Inflammatory macrophage (primary cell): ENCODE measurements around the gene RAPH1.

Source experiments
- DNase-seq, 2 donors: peaks; one replicate each; pipeline ENCODE4 v3.0.0-alpha.2; 2020 to 2022

The RAPH1 gene

GRCh38 chr2:203489531-203489930, 45.6 kb downstream of the RAPH1 start:
- DNase-seq: no peak

- peak; percentile 48 to 67 for DNase-seq
Observed at GRCh38 chr2:203484266-203485112, 50.6 kb downstream of the RAPH1 start.

GRCh38 chr2:203480623-203481022, 54.5 kb downstream of the RAPH1 start:
- no peak for DNase-seq

GRCh38 chr2:203476881-203477280, 58.2 kb downstream of the RAPH1 start:
- no peak for DNase-seq

GRCh38 chr2:203471323-203471722, 63.8 kb downstream of the RAPH1 start:
- DNase-seq: no peak

GRCh38 chr2:203470371-203470770, 64.7 kb downstream of the RAPH1 start:
- DNase-seq: no peak

GRCh38 chr2:203469546-203469945, 65.6 kb downstream of the RAPH1 start:
- peak in 1 of 2 donors; percentile 41 for DNase-seq

GRCh38 chr2:203463266-203463678, 71.8 kb downstream of the RAPH1 start:
- no peak for DNase-seq

GRCh38 chr2:203462308-203462707, 72.8 kb downstream of the RAPH1 start:
- DNase-seq: no peak

- DNase-seq: no peak
Observed at GRCh38 chr2:203461746-203462145, 73.4 kb downstream of the RAPH1 start.

- no peak for DNase-seq
Observed at GRCh38 chr2:203455209-203455608, 79.9 kb downstream of the RAPH1 start.

- DNase-seq: peak; percentile 47 to 48
Observed at GRCh38 chr2:203453858-203454451, 81.1 kb downstream of the RAPH1 start.

GRCh38 chr2:203451689-203452088, 83.4 kb downstream of the RAPH1 start:
- peak; percentile 32 to 75 for DNase-seq

GRCh38 chr2:203451011-203451410, 84.1 kb downstream of the RAPH1 start:
- no peak for DNase-seq

GRCh38 chr2:203450561-203450960, 84.5 kb downstream of the RAPH1 start:
- DNase-seq: no peak

- no peak for DNase-seq
Observed at GRCh38 chr2:203446780-203447179, 88.3 kb downstream of the RAPH1 start.

GRCh38 chr2:203446071-203446481, 89.0 kb downstream of the RAPH1 start:
- DNase-seq: peak; percentile 26 to 32

GRCh38 chr2:203444738-203445137, 90.4 kb downstream of the RAPH1 start:
- DNase-seq: no peak

GRCh38 chr2:203442463-203442862, 92.6 kb downstream of the RAPH1 start:
- DNase-seq: no peak

GRCh38 chr2:203441463-203441862, 93.6 kb downstream of the RAPH1 start:
- DNase-seq: no peak

GRCh38 chr2:203440671-203441070, 94.4 kb downstream of the RAPH1 start:
- DNase-seq: no peak

GRCh38 chr2:203438528-203438927, 96.6 kb downstream of the RAPH1 start:
- DNase-seq: peak in 1 of 2 donors; percentile 4

GRCh38 chr2:203437511-203437910, 97.6 kb downstream of the RAPH1 start:
- DNase-seq: no peak

GRCh38 chr2:203436496-203436895, 98.6 kb downstream of the RAPH1 start:
- no peak for DNase-seq
